Measurements from ENCODE around the gene DIPK2A. TPM values are rescaled to one million over a fixed set of nuclear protein-coding genes. Genes with fewer than 3 reads are reported as not detected.

DIPK2A gene
- 10 to 100 TPM; 10.1 to 15.8 (median 12.7) TPM for polyA plus RNA-seq

GRCh38 chr3:143971359-143972154, at the start of gene DIPK2A:
DIPK2A (plus strand) TSS chr3:143971823; CDS start chr3:143972333, 510 bp downstream.
- peak within 1 kb of the TSS; percentile 89 to 99 (median 98) for H3K27ac Mint-ChIP-seq
- H3K36me3 Mint-ChIP-seq = no peaks in the 10 kb centered on the region
- H3K9me3 Mint-ChIP-seq = no peaks in the 10 kb centered on the region
- H3K4me1 Mint-ChIP-seq = peaks cover 36 to 37% of the 10 kb centered on the region in 2 donors
- peaks cover 8 to 39% (median 22%) of the 10 kb centered on the region in 3 donors for H3K27me3 Mint-ChIP-seq (ENCODE audit: low read depth in 3 of 3)
- peak; percentile 93 to 94 (median 94) for DNase-seq
- peak within 1 kb of the TSS; percentile 94 to 99 (median 95) for H3K4me3 Mint-ChIP-seq

GRCh38 chr3:143924522-143925285, 46.9 kb upstream of the DIPK2A start:
- H3K27ac Mint-ChIP-seq = no peak overlapping the region
- DNase-seq = no peak

DNA sequence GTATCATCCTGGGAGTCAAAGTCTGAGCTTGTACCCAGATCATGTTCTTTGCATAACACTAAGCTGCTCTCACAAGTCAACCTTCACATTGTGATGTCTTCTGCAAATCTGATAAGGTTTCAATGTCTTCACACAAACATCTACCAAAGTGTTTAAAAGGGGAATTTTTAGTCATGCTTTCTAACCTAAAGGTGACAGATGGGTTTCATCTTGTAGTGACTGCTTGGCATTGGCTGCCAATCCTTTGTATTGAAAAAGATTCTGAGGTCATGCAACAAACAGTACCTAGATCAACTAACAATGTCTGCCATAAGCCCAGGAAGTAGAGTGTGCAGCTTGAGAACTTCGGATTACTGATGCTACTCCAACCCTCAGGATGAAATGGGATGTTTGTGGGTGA, 43.6 kb upstream of the DIPK2A start:
- Mint-ChIP-seq H3K27ac (no peak overlapping the region), H3K4me3 (no peak overlapping the region), H3K27me3 (ENCODE audit: low read depth in 3 of 3) (peaks cover 0 to 6% (median 3%) of the 10 kb centered on the region in 3 donors), H3K9me3 (no peaks in the 10 kb centered on the region), H3K36me3 (no peaks in the 10 kb centered on the region), H3K4me1 (peaks cover 0 to 1% of the 10 kb centered on the region in 2 donors)
- DNase-seq = no peak

More at GRCh38 chr3:143924522-143925285, 46.9 kb upstream of the DIPK2A start:
- Mint-ChIP-seq H3K4me1 (peaks cover 0 to 1% of the 10 kb centered on the region in 2 donors), H3K9me3 (no peaks in the 10 kb centered on the region), H3K27me3 (ENCODE audit: low read depth in 3 of 3) (peaks cover 0 to 5% (median 2%) of the 10 kb centered on the region in 3 donors), H3K36me3 (no peaks in the 10 kb centered on the region), H3K4me3 (no peak overlapping the region)

- peaks cover 0 to 1% of the 10 kb centered on the region in 2 donors for H3K4me1 Mint-ChIP-seq
- no peak overlapping the region for H3K27ac Mint-ChIP-seq
- no peak for DNase-seq
- no peaks in the 10 kb centered on the region for H3K36me3 Mint-ChIP-seq
- no peaks in the 10 kb centered on the region for H3K9me3 Mint-ChIP-seq
- H3K4me3 Mint-ChIP-seq = no peak overlapping the region
- H3K27me3 Mint-ChIP-seq (ENCODE audit: low read depth in 3 of 3) = peaks cover 0 to 6% (median 3%) of the 10 kb centered on the region in 3 donors
Observed at GRCh38 chr3:143928541-143929255, 42.9 kb upstream of the DIPK2A start.

DNA sequence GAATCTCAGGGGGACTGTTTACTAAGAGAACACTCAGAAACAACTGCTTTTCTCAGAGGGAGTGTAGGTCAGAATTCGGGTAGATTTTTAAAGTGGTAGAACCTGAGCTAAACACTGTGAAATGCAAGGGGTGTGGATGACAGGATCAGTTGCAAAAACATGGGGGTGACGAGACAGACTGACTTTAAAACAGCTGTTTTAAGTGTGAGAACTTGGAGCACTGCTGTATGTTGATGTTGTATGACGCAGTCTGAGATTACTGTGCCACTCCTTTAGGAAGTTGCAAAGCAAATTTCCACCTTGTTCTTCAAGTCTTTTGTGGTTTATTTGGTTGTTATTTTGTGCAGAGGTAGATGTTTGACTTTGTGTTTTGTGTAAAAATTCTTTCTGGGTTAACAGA, 36.8 kb upstream of the DIPK2A start:
- peaks cover 9 to 18% (median 16%) of the 10 kb centered on the region in 3 donors for H3K27me3 Mint-ChIP-seq (ENCODE audit: low read depth in 3 of 3)
- H3K4me1 Mint-ChIP-seq = no peaks in the 10 kb centered on the region
- H3K9me3 Mint-ChIP-seq = peaks cover 0 to 3% (median 0%) of the 10 kb centered on the region in 6 donors
- H3K27ac Mint-ChIP-seq = no peak overlapping the region
- H3K36me3 Mint-ChIP-seq = no peaks in the 10 kb centered on the region
- no peak overlapping the region for H3K4me3 Mint-ChIP-seq
- DNase-seq = no peak

- no peak for DNase-seq
- H3K4me1 Mint-ChIP-seq = no peaks in the 10 kb centered on the region
- no peaks in the 10 kb centered on the region for H3K36me3 Mint-ChIP-seq
- peaks cover 0 to 3% (median 0%) of the 10 kb centered on the region in 6 donors for H3K9me3 Mint-ChIP-seq
- H3K4me3 Mint-ChIP-seq = no peak overlapping the region
- H3K27me3 Mint-ChIP-seq (ENCODE audit: low read depth in 3 of 3) = peaks cover 9 to 19% (median 18%) of the 10 kb centered on the region in 3 donors
- H3K27ac Mint-ChIP-seq = no peak overlapping the region
Observed at GRCh38 chr3:143935678-143936077, 35.9 kb upstream of the DIPK2A start.

- Mint-ChIP-seq H3K4me1 (peaks cover 0 to 4% of the 10 kb centered on the region in 2 donors), H3K36me3 (peaks cover 0 to 4% (median 0%) of the 10 kb centered on the region in 3 donors), H3K27ac (no peak overlapping the region)
Observed at GRCh38 chr3:143950810-143951209, 20.8 kb upstream of the DIPK2A start.

DNA sequence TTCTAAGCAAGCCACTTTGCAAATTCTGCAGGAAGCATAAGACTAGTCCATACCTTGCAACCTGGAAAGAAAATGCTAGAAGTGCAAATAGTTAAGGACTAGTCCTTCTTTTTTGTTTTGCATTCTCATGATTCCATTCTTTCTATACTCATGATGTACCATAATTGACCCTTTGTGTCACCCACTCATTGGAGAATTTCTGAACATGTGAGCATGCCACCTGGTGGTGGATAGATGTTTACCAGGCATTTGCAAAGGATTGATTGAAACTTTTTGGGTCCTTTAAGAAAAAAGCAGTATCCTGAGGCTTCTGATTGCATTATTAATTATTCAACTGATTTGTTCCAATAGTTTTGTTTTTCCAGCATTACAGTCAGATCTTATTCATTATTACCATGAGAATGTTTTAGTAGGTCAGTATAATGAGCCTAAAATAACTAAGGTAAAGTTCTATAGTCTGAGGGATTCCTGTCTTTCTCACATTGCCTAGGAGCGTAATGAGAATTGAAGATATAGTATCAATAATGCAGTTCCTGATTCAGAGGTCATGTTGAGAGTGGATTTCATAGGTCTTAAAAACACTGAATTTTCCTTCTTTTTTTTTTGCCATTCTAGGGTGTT, 20.2 kb upstream of the DIPK2A start:
- Mint-ChIP-seq H3K4me3 (no peak overlapping the region), H3K4me1 (peaks cover 5 to 10% of the 10 kb centered on the region in 2 donors), H3K27ac (no peak overlapping the region), H3K9me3 (no peaks in the 10 kb centered on the region), H3K27me3 (ENCODE audit: low read depth in 3 of 3) (peaks cover 3 to 19% (median 4%) of the 10 kb centered on the region in 3 donors), H3K36me3 (peaks cover 0 to 4% (median 0%) of the 10 kb centered on the region in 3 donors)
- DNase-seq = peak in 1 of 3 donors; percentile 27

More at GRCh38 chr3:143950810-143951209, 20.8 kb upstream of the DIPK2A start:
- Mint-ChIP-seq H3K27me3 (ENCODE audit: low read depth in 3 of 3) (peaks cover 3 to 18% (median 5%) of the 10 kb centered on the region in 3 donors), H3K9me3 (no peaks in the 10 kb centered on the region), H3K4me3 (no peak overlapping the region)
- no peak for DNase-seq

- Mint-ChIP-seq H3K4me1 (peaks cover 13 to 22% of the 10 kb centered on the region in 2 donors), H3K27ac (no peak overlapping the region), H3K36me3 (peaks cover 0 to 4% (median 0%) of the 10 kb centered on the region in 3 donors), H3K4me3 (no peak overlapping the region), H3K27me3 (ENCODE audit: low read depth in 3 of 3) (peaks cover 0 to 12% (median 8%) of the 10 kb centered on the region in 3 donors), H3K9me3 (no peaks in the 10 kb centered on the region)
- no peak for DNase-seq
Observed at GRCh38 chr3:143952569-143953072, 19.0 kb upstream of the DIPK2A start.

DNA sequence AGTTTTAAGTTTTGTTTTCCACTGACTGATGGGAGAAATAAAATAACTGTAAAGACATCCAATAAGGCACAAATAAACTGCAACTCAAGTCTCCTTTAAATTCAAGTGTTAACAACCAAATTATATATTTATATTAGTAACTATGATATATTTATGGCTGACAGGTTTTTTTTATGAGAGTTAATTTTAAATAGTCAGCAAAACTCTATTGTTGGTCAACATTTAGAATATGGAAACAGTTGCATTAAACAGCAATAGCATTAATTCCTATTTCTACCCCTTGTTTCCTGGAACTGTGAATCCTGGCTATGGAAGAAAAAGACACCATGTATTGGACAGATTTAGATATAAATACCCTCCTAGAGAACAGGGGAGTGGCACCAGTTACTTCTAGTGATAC, 16.5 kb upstream of the DIPK2A start:
- Mint-ChIP-seq H3K9me3 (peaks cover 0 to 16% (median 9%) of the 10 kb centered on the region in 6 donors), H3K27ac (no peak overlapping the region), H3K4me3 (no peak overlapping the region), H3K27me3 (ENCODE audit: low read depth in 3 of 3) (peaks cover 6 to 25% (median 8%) of the 10 kb centered on the region in 3 donors), H3K4me1 (peaks cover 19 to 34% of the 10 kb centered on the region in 2 donors), H3K36me3 (peaks cover 0 to 4% (median 0%) of the 10 kb centered on the region in 3 donors)
- no peak for DNase-seq

GRCh38 chr3:143956838-143957237, 14.8 kb upstream of the DIPK2A start:
- Mint-ChIP-seq H3K9me3 (peaks cover 0 to 21% (median 9%) of the 10 kb centered on the region in 6 donors), H3K4me1 (peaks cover 19 to 34% of the 10 kb centered on the region in 2 donors), H3K4me3 (peak overlapping the region; percentile 48 to 89 (median 71)), H3K27me3 (ENCODE audit: low read depth in 3 of 3) (peaks cover 6 to 25% (median 11%) of the 10 kb centered on the region in 3 donors), H3K36me3 (peaks cover 0 to 4% (median 0%) of the 10 kb centered on the region in 3 donors), H3K27ac (peak overlapping the region in 2 of 6 donors; percentile 17 to 82)
- DNase-seq = peak in 2 of 3 donors; percentile 21 to 42

GRCh38 chr3:143957453-143957852, 14.2 kb upstream of the DIPK2A start:
- H3K27me3 Mint-ChIP-seq (ENCODE audit: low read depth in 3 of 3) = peaks cover 6 to 25% (median 11%) of the 10 kb centered on the region in 3 donors
- peak; percentile 24 to 47 (median 31) for DNase-seq
- H3K36me3 Mint-ChIP-seq = peaks cover 0 to 4% (median 0%) of the 10 kb centered on the region in 3 donors
- H3K4me1 Mint-ChIP-seq = peaks cover 19 to 34% of the 10 kb centered on the region in 2 donors
- H3K27ac Mint-ChIP-seq = peak overlapping the region in 1 of 6 donors; percentile 4
- peak overlapping the region; percentile 48 to 89 (median 71) for H3K4me3 Mint-ChIP-seq
- H3K9me3 Mint-ChIP-seq = peaks cover 0 to 21% (median 9%) of the 10 kb centered on the region in 6 donors

Measured in immature natural killer cell (primary cell).